Stomach (tissue), 4 donors: ENCODE data around the gene HIBADH.

ENCODE experiments used
- CTCF ChIP-seq, 7 experiments: fragments of 450-650 bp in 4 of 7; fragments of 200-600 bp in 3 of 7; sonication (generic) in 3 of 7; IDR thresholded peaks; one replicate each; pipeline ENCODE4 v1.5.1; 2016 to 2019; ENCODE audit warnings: antibody characterized with exemption in 7 of 7, control low read depth in 2 of 7, mild to moderate bottlenecking in 1 of 7
- EP300 ChIP-seq: sonication (generic); formaldehyde crosslinking; IDR thresholded peaks from one replicate; pipeline ENCODE4 v1.6.1; 2017; ENCODE audit warnings: antibody characterized with exemption
- POLR2A ChIP-seq, 4 donors: fragments of 450-650 bp; IDR thresholded peaks; one replicate each; pipeline ENCODE4 v1.6.1; 2016; ENCODE audit warnings: antibody characterized with exemption in 4 of 4, control low read depth in 2 of 4, mild to moderate bottlenecking in 1 of 4, moderate library complexity in 1 of 4

- TF ChIP-seq CTCF (IDR thresholded peaks at IDR 0.05) (no peak), POLR2A (IDR thresholded peaks at IDR 0.05) (no peak), EP300 (no peak)
Measured at GRCh38 chr7:27690649-27691048, 28.0 kb upstream of the HIBADH start.
